HepG2 (cell line): ENCODE data around the gene ABCD4.

ENCODE experiments used
- POLR2A ChIP-seq, 2 experiments: IDR thresholded peaks; 2 replicates each; pipeline ENCODE4 v1.6.1; 2011; ENCODE audit warnings: low read depth in 2 of 2, low read length in 2 of 2, mild to moderate bottlenecking in 1 of 2, moderate library complexity in 1 of 2; ENCODE audit not compliant: insufficient read depth in 1 of 2
- SMAD3 ChIP-seq: sonication (generic); formaldehyde crosslinking; IDR thresholded peaks from 2 replicates; pipeline ENCODE4 v1.4.0; 2020; ENCODE audit warnings: missing genetic modification reagents
- TF ChIP-seq, protein P1 (sequence below): sonication (generic); formaldehyde crosslinking; conservative IDR thresholded peaks from 2 replicates; pipeline ENCODE4 v1.8.0; 2022; ENCODE audit warnings: mild to moderate bottlenecking, moderate library complexity, missing genetic modification reagents
- TF ChIP-seq, protein P2 (sequence below): sonication (generic); formaldehyde crosslinking; IDR thresholded peaks from 2 replicates; pipeline ENCODE4 v1.5.0; 2020; ENCODE audit warnings: mild to moderate bottlenecking, missing genetic modification reagents, moderate library complexity

DNA sequence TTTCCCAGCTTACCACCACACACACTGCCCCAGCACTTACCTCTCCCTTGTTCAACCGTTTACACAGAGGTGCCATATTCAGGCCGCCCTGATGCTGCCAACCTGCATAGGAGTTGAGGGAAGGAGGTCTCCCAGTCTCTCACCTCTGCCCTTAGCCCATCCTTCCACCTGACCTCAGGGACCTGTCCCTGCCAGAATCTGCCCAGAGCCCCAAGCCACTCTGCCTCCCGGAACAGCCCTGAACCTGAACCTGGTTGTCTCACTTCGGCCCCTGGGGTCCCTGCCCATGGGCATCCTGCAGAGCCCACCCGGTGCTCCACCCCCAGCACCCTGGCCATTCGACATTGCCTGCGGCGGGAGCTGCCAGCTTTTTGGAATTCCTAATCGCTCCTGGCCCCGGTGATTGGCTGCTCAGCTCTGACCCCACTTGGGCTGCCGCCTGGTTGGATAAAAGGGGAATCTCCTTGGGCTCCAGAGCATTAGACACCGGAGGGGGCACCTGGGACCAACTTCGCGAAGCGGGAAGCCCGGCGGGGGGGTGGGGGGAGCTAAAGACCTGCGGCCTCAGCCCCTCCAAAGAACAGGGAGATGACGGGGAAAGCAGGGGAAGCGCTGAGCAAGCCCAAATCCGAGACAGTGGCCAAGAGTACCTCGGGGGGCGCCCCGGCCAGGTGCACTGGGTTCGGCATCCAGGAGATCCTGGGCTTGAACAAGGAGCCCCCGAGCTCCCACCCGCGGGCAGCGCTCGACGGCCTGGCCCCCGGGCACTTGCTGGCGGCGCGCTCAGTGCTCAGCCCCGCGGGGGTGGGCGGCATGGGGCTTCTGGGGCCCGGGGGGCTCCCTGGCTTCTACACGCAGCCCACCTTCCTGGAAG is 63.5 kb downstream of the ABCD4 start, which contains the start of gene VSX2:
- TF ChIP-seq SMAD3 (CRISPR knock-in tag) (no peak), POLR2A (IDR thresholded peaks at IDR 0.05; ENCODE audit: insufficient read depth in 1 of 2, low read depth in 2 of 2, low read length in 2 of 2) (no peak)
- TF ChIP-seq, protein P1, sequence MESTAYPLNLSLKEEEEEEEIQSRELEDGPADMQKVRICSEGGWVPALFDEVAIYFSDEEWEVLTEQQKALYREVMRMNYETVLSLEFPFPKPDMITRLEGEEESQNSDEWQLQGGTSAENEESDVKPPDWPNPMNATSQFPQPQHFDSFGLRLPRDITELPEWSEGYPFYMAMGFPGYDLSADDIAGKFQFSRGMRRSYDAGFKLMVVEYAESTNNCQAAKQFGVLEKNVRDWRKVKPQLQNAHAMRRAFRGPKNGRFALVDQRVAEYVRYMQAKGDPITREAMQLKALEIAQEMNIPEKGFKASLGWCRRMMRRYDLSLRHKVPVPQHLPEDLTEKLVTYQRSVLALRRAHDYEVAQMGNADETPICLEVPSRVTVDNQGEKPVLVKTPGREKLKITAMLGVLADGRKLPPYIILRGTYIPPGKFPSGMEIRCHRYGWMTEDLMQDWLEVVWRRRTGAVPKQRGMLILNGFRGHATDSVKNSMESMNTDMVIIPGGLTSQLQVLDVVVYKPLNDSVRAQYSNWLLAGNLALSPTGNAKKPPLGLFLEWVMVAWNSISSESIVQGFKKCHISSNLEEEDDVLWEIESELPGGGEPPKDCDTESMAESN: no peak
- TF ChIP-seq, protein P2, sequence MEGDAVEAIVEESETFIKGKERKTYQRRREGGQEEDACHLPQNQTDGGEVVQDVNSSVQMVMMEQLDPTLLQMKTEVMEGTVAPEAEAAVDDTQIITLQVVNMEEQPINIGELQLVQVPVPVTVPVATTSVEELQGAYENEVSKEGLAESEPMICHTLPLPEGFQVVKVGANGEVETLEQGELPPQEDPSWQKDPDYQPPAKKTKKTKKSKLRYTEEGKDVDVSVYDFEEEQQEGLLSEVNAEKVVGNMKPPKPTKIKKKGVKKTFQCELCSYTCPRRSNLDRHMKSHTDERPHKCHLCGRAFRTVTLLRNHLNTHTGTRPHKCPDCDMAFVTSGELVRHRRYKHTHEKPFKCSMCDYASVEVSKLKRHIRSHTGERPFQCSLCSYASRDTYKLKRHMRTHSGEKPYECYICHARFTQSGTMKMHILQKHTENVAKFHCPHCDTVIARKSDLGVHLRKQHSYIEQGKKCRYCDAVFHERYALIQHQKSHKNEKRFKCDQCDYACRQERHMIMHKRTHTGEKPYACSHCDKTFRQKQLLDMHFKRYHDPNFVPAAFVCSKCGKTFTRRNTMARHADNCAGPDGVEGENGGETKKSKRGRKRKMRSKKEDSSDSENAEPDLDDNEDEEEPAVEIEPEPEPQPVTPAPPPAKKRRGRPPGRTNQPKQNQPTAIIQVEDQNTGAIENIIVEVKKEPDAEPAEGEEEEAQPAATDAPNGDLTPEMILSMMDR (CRISPR knock-in tag): no peak
